ENCODE measurements around the gene DLST.
"Not testable (repeated sequence)": the region's sequence is repeated elsewhere in the genome, so short reads cannot be mapped to it uniquely, and the experiment has no call there.

The DLST gene

DNA sequence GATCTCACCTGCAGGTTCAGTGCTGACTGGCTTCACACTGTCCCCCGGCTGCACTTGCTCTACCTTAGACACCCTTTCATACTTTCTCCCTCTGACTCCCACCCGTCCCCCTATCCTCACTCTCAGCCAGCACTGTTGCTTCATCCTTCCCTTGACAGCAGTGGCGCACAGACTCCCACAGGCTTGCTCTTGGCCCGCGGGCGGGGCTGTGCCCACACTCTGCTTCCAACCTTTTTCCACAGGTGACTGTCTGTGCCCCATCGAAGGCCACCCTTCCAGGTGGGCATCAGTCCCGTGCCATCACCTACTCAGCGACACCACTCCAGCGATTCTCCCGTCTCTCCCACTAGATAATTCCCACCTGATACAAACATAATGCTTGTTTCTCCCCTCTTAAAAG lies 42.3 kb downstream of the DLST start:
- Histone ChIP-seq H3K27ac (replicated peaks) (no peak overlapping the region), H3K4me3 (replicated peaks; ENCODE audit: insufficient read depth, low read length) (no peak overlapping the region), H3K27me3 (ENCODE audit: insufficient read depth, poor library complexity, severe bottlenecking) (no peaks in the 10 kb centered on the region)
- DNase-seq (ENCODE audit: low read depth in 1 of 2, low spot score in 1 of 2): no peak
- TF ChIP-seq, protein P1, sequence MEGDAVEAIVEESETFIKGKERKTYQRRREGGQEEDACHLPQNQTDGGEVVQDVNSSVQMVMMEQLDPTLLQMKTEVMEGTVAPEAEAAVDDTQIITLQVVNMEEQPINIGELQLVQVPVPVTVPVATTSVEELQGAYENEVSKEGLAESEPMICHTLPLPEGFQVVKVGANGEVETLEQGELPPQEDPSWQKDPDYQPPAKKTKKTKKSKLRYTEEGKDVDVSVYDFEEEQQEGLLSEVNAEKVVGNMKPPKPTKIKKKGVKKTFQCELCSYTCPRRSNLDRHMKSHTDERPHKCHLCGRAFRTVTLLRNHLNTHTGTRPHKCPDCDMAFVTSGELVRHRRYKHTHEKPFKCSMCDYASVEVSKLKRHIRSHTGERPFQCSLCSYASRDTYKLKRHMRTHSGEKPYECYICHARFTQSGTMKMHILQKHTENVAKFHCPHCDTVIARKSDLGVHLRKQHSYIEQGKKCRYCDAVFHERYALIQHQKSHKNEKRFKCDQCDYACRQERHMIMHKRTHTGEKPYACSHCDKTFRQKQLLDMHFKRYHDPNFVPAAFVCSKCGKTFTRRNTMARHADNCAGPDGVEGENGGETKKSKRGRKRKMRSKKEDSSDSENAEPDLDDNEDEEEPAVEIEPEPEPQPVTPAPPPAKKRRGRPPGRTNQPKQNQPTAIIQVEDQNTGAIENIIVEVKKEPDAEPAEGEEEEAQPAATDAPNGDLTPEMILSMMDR (IDR thresholded peaks at IDR 0.05; ENCODE audit: insufficient read depth, low read length): no peak
- TF ChIP-seq POLR2AphosphoS5 (IDR thresholded peaks at IDR 0.05; ENCODE audit: low read depth) (no peak), GABPA (IDR thresholded peaks at IDR 0.05; ENCODE audit: low read depth) (no peak), SPI1 (IDR thresholded peaks at IDR 0.05; ENCODE audit: borderline replicate concordance, low read depth) (no peak)

DNA sequence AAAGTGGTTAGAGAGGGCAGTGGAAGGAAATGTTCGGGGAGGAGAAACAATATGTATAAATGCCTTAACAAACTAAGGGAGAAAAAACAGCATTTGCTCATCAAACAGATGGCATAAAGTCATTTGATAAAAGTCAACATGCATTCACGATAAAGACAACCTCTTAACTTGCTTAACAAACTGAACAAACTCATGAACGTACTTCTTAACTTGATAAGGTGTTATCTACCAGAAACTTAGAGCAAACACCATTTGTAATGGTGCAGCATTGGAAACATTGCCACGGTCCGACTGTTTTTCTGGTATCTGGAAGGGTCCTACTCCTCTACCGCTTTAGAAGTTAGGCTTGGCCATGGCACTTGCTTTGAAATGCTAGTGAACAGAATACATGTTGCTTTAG lies 45.5 kb downstream of the DLST start:
- TF ChIP-seq GABPA (IDR thresholded peaks at IDR 0.05; ENCODE audit: low read depth) (no peak), POLR2AphosphoS5 (IDR thresholded peaks at IDR 0.05; ENCODE audit: low read depth) (no peak), SPI1 (IDR thresholded peaks at IDR 0.05; ENCODE audit: borderline replicate concordance, low read depth) (no peak)
- TF ChIP-seq, protein P1 (IDR thresholded peaks at IDR 0.05; ENCODE audit: insufficient read depth, low read length): no peak
- TF ChIP-seq, protein P2, sequence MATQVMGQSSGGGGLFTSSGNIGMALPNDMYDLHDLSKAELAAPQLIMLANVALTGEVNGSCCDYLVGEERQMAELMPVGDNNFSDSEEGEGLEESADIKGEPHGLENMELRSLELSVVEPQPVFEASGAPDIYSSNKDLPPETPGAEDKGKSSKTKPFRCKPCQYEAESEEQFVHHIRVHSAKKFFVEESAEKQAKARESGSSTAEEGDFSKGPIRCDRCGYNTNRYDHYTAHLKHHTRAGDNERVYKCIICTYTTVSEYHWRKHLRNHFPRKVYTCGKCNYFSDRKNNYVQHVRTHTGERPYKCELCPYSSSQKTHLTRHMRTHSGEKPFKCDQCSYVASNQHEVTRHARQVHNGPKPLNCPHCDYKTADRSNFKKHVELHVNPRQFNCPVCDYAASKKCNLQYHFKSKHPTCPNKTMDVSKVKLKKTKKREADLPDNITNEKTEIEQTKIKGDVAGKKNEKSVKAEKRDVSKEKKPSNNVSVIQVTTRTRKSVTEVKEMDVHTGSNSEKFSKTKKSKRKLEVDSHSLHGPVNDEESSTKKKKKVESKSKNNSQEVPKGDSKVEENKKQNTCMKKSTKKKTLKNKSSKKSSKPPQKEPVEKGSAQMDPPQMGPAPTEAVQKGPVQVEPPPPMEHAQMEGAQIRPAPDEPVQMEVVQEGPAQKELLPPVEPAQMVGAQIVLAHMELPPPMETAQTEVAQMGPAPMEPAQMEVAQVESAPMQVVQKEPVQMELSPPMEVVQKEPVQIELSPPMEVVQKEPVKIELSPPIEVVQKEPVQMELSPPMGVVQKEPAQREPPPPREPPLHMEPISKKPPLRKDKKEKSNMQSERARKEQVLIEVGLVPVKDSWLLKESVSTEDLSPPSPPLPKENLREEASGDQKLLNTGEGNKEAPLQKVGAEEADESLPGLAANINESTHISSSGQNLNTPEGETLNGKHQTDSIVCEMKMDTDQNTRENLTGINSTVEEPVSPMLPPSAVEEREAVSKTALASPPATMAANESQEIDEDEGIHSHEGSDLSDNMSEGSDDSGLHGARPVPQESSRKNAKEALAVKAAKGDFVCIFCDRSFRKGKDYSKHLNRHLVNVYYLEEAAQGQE (IDR thresholded peaks at IDR 0.05; ENCODE audit: insufficient replicate concordance, low read depth): no peak
- Histone ChIP-seq H3K27ac (replicated peaks) (no peak overlapping the region), H3K27me3 (ENCODE audit: insufficient read depth, poor library complexity, severe bottlenecking) (no peaks in the 10 kb centered on the region), H3K4me3 (replicated peaks; ENCODE audit: insufficient read depth, low read length) (no peak overlapping the region)
- no peak for DNase-seq (ENCODE audit: low read depth in 1 of 2, low spot score in 1 of 2)

DNA sequence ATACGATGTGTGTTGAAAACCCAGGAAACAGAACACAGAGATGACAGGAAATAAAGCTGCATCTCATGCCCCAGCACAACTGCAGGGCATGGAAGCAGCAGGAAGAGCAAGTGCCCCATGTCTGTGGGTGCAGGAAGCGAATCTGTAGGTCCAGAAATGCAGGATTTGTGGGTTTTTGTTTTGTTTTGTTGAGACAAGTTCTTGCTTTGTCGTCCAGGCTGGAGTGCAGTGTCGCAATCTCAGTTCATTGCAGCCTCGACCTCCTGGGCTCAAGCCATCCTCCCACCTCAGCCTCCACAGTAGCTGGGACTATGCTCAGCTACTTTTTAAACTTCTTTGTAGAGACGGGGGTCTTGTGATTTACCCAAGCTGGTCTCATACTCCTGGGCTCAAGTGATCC lies 47.5 kb downstream of the DLST start:
- TF ChIP-seq POLR2AphosphoS5 (IDR thresholded peaks at IDR 0.05; ENCODE audit: low read depth) (no peak), SPI1 (IDR thresholded peaks at IDR 0.05; ENCODE audit: borderline replicate concordance, low read depth) (no peak), GABPA (IDR thresholded peaks at IDR 0.05; ENCODE audit: low read depth) (no peak)
- TF ChIP-seq, protein P2 (IDR thresholded peaks at IDR 0.05; ENCODE audit: insufficient replicate concordance, low read depth): no peak
- TF ChIP-seq, protein P1 (IDR thresholded peaks at IDR 0.05; ENCODE audit: insufficient read depth, low read length): no peak
- no peak overlapping the region for H3K27ac ChIP-seq (replicated peaks)
- H3K4me3 ChIP-seq (replicated peaks; ENCODE audit: insufficient read depth, low read length): no peak overlapping the region
- H3K27me3 ChIP-seq (ENCODE audit: insufficient read depth, poor library complexity, severe bottlenecking): no peaks in the 10 kb centered on the region
- DNase-seq (ENCODE audit: low read depth in 1 of 2, low spot score in 1 of 2): no peak

DNA sequence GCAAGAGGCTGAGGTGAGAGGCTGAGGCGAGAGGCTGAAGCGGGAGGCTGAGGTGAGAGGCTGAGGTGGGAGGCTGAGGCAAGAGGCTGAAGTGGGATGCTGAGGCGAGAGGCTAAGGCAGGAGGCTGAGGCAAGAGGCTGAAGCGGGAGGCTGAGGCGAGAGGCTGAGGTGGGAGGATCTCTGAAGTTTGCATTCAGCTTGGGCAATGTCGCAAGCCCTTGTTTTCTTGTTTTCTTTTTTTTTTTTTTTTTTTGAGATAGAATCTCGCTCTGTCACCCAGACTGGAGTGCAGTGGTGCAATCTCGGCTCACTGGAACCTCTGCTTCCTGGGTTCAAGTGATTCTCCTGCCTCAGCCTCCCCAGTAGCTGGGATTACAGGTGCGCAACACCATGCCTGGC lies 50.0 kb downstream of the DLST start:
- H3K4me3 ChIP-seq (replicated peaks; ENCODE audit: insufficient read depth, low read length); H3K27ac ChIP-seq (replicated peaks); DNase-seq (ENCODE audit: low read depth in 1 of 2, low spot score in 1 of 2); H3K27me3 ChIP-seq (ENCODE audit: insufficient read depth, poor library complexity, severe bottlenecking): not testable (repeated sequence)

Measured in HL-60 (cell line).